Myocyte (in vitro differentiated cells): ENCODE measurements around the gene GDPD2. TPM values are rescaled to one million over a fixed set of nuclear protein-coding genes. Genes with fewer than 3 reads are reported as not detected.
A peak's percentile ranks its signal among the peaks of the same experiment; 100 is the strongest.

Experiments
- DNase-seq: peaks from one replicate; pipeline ENCODE4 v3.0.0-alpha.2; 2012; ENCODE audit warnings: low read depth
- total RNA-seq: library from RNA; depleted of rRNA; stranded (reverse); fragments of >200 nt; gene quantifications from 2 replicates; pipeline ENCODE4 v1.2.3, GENCODE V29; 2014

Gene GDPD2
- total RNA-seq, 1 donor from 2014 or later, result not detected

GRCh38 chrX:70437921-70438665, 15.0 kb downstream of the GDPD2 start:
- DNase-seq, result no peak

- DNase-seq, result peak; percentile 33
Observed at GRCh38 chrX:70439016-70439415, 15.9 kb downstream of the GDPD2 start.

GRCh38 chrX:70442224-70442623, 19.1 kb downstream of the GDPD2 start:
- no peak for DNase-seq

GRCh38 chrX:70444326-70444945, 21.3 kb downstream of the GDPD2 start, which contains the start of gene DLG3:
DLG3 (plus strand) TSS chrX:70444835; CDS start chrX:70445202, 367 bp downstream.
- peak; percentile 44 for DNase-seq

GRCh38 chrX:70444946-70445656, 22.0 kb downstream of the GDPD2 start:
- DNase-seq, result no peak

GRCh38 chrX:70445951-70446350, 22.8 kb downstream of the GDPD2 start:
- DNase-seq, result no peak

GRCh38 chrX:70446380-70447350, 23.6 kb downstream of the GDPD2 start:
- no peak for DNase-seq

- no peak for DNase-seq
Observed at GRCh38 chrX:70449457-70449966, 26.4 kb downstream of the GDPD2 start.

- peak; percentile 53 for DNase-seq
Observed at GRCh38 chrX:70452143-70452733, 29.1 kb downstream of the GDPD2 start.

GRCh38 chrX:70453024-70453618, 30.0 kb downstream of the GDPD2 start:
- DNase-seq, result no peak

GRCh38 chrX:70454441-70455365, 31.6 kb downstream of the GDPD2 start:
- peak; percentile 47 for DNase-seq

GRCh38 chrX:70455366-70456202, 32.5 kb downstream of the GDPD2 start:
- no peak for DNase-seq

- no peak for DNase-seq
Observed at GRCh38 chrX:70456256-70456655, 33.1 kb downstream of the GDPD2 start.

GRCh38 chrX:70461026-70461425, 37.9 kb downstream of the GDPD2 start:
- no peak for DNase-seq

GRCh38 chrX:70464051-70464450, 40.9 kb downstream of the GDPD2 start:
- DNase-seq, result no peak

GRCh38 chrX:70466968-70467367, 43.9 kb downstream of the GDPD2 start:
- no peak for DNase-seq

GRCh38 chrX:70468709-70469108, 45.6 kb downstream of the GDPD2 start:
- DNase-seq, result no peak

- peak; percentile 12 for DNase-seq
Observed at GRCh38 chrX:70470850-70471289, 47.8 kb downstream of the GDPD2 start.
